RWPE1 (cell line): Measurements from ENCODE around the gene INSR.

Experiments
- CTCF ChIA-PET: fragments of 350-600 bp; sonication (Branson Sonifier 250); formaldehyde crosslinking; extraction: SDS; loops from one replicate; lab custom pipeline; 2021; lab: Yijun Ruan, JAX
- POLR2A ChIA-PET: fragments of 400-600 bp; formaldehyde crosslinking; extraction: SDS; loops from one replicate; lab custom pipeline; 2020; ENCODE audit warnings: antibody characterized with exemption; ENCODE audit not compliant: low non-redundant PET; lab: Yijun Ruan, JAX
- DNase-seq: peaks from one replicate; pipeline ENCODE4 v3.0.0; 2012; ENCODE audit warnings: low spot score
- H3K27ac ChIP-seq: fragments of 450-650 bp; 2 replicates; pipeline ENCODE4 v1.5.1; 2017
- TF ChIP-seq, protein P1 (sequence below): fragments of 450-650 bp; conservative IDR thresholded peaks from 2 replicates; pipeline ENCODE4 v1.5.1; 2017; ENCODE audit warnings: low read depth, mild to moderate bottlenecking

The INSR gene

DNA sequence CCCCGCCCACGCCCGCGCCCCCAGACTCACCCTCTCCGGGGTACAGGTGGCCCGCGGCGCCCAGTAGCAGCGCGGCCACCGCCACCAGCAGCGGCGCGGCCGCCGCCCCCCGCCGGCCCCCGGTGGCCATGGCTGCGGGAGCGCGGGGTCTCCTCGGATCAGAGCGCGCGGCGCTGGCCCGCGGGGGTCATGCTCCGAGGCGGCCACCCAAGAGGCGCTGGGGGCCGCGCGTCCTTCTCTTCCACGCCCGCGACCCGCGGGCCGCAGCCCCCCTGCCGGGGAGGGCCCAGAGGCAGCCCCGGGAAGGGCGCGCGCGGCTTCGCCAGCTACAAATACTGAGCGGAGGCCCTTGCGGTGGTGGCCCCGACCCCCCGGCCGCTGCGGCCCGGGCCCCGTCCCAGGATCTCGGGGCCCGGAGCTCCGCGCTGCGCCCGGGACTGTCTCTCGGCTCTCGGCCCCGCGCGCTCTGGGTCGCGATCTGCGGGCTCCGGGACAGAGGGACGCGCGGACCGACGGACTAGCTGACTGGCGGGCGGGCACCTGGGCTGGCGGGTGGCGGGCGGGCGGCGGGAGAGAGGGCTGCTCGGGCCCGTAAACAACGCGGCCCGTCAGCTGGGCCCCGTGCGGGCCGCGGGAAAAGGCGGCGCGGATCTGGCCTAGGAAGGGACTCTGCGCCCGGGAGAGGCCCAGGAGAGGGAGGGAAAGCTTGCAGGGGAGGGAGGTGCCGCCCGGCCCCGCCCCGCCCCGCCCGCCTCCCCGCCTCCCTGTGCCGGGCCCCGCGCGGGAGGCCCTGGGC is at the start of gene INSR:
TSS of gene INSR (minus strand) at position 653 of the 796 bp plus-strand sequence. CDS start at position 130, 523 bp downstream.
- POLR2A ChIA-PET, result interaction anchor here (0.5 to 0.6 kb wide), 2 partner anchors 101 to 204 kb away, joined by 3 to 7 read pairs; no protein-coding TSS in a partner anchor
- no peak within 1 kb of the TSS for H3K27ac ChIP-seq
- TF ChIP-seq, protein P1, sequence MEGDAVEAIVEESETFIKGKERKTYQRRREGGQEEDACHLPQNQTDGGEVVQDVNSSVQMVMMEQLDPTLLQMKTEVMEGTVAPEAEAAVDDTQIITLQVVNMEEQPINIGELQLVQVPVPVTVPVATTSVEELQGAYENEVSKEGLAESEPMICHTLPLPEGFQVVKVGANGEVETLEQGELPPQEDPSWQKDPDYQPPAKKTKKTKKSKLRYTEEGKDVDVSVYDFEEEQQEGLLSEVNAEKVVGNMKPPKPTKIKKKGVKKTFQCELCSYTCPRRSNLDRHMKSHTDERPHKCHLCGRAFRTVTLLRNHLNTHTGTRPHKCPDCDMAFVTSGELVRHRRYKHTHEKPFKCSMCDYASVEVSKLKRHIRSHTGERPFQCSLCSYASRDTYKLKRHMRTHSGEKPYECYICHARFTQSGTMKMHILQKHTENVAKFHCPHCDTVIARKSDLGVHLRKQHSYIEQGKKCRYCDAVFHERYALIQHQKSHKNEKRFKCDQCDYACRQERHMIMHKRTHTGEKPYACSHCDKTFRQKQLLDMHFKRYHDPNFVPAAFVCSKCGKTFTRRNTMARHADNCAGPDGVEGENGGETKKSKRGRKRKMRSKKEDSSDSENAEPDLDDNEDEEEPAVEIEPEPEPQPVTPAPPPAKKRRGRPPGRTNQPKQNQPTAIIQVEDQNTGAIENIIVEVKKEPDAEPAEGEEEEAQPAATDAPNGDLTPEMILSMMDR, result no peak
- peak; percentile 85 for DNase-seq
- CTCF ChIA-PET, result interaction anchor here (1.0 kb wide), 1 partner anchor 96 kb away, joined by 3 read pairs; no protein-coding TSS in a partner anchor

DNA sequence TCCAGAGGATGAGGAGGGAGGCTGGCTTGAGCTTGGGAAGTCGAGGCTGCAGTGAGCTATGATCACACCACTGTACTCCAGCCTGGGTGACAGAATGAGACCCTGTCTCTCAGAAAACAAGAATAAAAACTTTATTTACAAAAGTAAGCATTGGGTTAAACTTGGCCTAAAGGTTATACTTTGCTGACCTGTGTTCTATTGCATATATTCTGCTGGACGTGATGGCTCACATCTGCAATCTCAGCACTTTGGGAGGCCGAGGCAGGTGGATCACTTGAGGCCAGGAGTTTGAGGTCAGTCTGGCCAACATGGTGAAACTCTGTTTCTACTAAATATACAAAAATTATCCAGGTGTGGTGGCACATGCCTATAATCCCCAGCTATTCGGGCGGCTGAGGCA is 47.9 kb upstream of the INSR start:
- no peak for DNase-seq

DNA sequence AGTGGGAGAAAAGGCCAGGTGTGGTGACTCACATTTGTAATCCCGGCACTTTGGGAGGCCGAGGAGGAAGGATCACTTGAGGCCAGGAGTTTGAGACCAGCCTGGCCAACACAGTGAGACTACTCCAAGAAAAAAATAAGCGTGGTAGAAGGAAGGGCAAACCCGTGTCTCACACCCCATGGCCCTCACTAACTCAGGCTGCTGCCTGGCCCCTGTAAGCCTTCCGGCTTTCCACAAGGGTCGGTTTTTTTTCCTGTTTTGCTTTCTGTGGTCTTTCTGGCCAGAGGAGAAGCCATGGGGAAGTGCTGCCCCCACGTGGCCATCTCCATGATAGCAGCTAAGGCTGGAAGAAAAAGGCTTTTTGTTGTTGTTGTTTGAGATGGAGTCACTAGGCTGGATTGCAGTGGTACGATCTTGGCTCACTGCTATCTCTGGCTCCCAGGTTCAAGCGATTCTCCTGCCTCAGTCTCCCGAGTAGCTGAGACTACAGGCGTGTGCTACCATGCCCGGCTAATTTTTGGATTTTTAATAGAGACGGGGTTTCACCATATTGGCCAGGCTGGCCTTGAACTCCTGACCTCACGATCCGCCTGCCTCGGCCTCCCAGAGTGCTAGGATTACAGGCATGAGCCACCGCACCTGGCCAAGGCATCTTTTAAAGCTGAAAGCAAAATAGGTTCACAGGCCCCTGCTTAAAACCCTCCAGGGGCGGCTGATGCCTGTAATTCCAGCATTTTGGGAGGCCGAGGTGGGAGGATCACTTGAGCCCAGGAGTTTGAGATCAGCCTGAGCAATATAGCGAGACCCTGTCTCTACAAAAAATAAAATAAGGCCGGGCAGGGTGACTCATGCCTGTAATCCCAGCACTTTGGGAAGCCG is 47.0 kb upstream of the INSR start:
- DNase-seq, result peak; percentile 49
- no peak overlapping the region for H3K27ac ChIP-seq
- POLR2A ChIA-PET, result no interaction called here
- CTCF ChIA-PET, result interaction anchor here (0.6 to 2.8 kb wide), 19 partner anchors 12 to 1514 kb away, joined by 3 to 24 read pairs (median 4); no protein-coding TSS in a partner anchor
- TF ChIP-seq, protein P1, result peak; percentile 89

More for the DNA sequence above, 47.9 kb upstream of the INSR start:
- no peak overlapping the region for H3K27ac ChIP-seq
- TF ChIP-seq, protein P1, result no peak
- ChIA-PET POLR2A (no interaction called here), CTCF (interaction anchor here (0.6 to 2.8 kb wide), 5 partner anchors 12 to 240 kb away, joined by 3 to 24 read pairs (median 7); no protein-coding TSS in a partner anchor)

DNA sequence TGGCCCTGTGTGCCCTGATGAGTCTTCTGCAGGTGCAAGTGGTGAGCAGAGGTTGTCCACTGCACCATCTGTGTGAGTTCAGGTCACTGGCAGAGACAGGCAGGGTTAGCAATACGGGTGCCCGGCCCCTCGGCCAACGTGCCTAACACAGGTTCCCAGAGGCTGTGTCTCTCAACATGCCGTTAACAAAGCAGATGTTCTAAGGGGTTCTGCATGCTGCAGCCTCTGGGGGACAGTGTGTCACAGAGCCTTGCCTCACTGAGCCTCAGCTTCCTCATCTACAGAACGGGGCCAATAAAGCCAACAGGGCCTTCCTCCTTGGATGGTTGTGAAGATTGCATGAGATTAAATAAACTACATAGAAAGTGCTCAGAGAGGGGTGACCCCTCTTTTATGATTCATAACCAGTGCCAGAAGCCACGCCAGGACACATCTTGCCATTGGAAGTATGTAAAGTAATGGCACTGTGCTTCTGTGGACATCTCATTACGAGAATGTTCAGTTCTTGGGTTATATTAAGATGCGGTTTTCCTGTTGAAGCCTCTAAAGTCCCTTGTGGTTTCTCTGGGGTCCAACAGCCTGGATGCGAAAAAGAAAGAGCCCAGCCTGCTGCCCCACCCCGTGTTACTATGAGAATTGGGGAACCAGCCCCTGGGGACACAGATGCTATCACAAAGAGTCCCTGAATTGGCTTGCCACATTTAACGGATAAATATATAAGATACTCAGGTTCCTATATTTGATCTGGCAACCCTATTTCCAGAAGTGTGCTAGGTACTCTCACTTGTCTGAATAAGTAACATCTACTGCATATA is 43.4 kb upstream of the INSR start:
- POLR2A ChIA-PET, result no interaction called here
- TF ChIP-seq, protein P1, result no peak
- DNase-seq, result no peak
- CTCF ChIA-PET, result no interaction called here
- no peak overlapping the region for H3K27ac ChIP-seq

DNA sequence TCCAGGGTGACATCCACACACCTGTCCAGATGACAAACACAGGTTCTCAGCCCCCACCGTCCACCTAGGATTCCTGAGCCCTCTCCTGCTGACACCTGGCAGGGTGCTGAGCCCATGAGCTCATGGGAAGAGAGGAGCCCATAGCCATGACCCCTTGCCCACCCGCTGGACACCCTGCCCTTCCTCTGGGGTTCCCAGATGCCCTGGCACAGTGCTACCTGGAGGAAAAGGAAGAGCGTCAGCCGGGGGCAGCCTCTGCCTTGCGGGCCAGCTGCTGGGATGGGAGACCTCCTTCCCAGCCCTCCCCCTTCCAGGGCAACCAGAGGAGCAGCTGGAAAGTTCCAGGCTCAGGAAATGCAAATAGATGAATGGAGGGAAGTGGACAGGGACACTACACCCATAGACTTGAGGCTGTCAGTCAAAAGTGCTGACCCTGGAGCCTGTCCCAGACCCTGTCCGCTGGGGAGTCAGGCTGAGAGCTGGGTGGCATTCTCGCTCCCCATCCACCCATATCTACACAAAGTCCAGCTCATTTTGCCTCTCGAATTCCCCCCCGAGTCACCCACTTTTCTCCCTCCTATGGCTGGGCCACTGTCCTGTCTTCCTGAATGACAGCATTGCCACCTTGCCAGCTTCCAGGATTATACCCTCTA is 42.2 kb upstream of the INSR start:
- DNase-seq, result no peak
- no peak overlapping the region for H3K27ac ChIP-seq
- ChIA-PET CTCF (no interaction called here), POLR2A (no interaction called here)
- TF ChIP-seq, protein P1, result no peak
